K562 treated with DMSO at 1 percent for 12 hours (cell line): ENCODE data around the gene OR2H1. TPM values are rescaled to one million over a fixed set of nuclear protein-coding genes. Genes with fewer than 3 reads are reported as not detected.

Experiments used
- total RNA-seq: library from RNA; unstranded; fragments of 300-600 nt; gene quantifications from 2 replicates; pipeline ENCODE4 v1.2.3, GENCODE V29; 2022; ENCODE audit not compliant: insufficient read depth

OR2H1 gene
- not detected in 2 replicates for total RNA-seq

GRCh38 chr6:29456971-29457370, at the start of gene OR2H1, which contains the start of gene OR11A1:
Gene OR2H1 (plus strand): TSS chr6:29457155. CDS start chr6:29461770, 4,615 bp downstream.
Gene OR11A1 (minus strand): TSS chr6:29457071. CDS start chr6:29427641, 29,430 bp downstream.

GRCh38 chr6:29414588-29414987, 42.4 kb upstream of the OR2H1 start, which contains the start of gene OR12D1:
Gene OR12D1 (plus strand): TSS chr6:29414928.

DNA sequence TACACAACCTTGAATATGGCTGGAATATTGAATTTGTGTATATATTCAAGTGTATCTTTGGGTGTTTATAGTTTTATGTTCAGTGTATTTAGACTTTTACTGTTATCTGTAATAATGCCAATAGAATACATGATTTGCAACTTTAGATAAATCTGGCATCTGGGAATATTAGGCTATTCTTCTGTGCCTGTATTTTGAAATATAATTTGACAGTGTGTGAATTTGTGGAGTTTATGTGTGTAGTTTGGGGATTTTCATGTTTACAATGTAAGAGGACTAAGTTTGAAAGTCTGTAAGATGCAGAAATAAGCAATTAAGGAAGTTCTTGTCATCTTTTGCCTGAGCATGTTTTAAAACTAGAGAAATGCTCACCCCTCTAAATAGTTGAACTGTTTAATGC, 17.9 kb upstream of the OR2H1 start, which contains the start of gene OR10C1:
Gene OR10C1 (plus strand): TSS at position 301 of the 400 bp plus-strand sequence. CDS start 710 bp downstream, outside the sequence.

GRCh38 chr6:29487660-29488059, 30.7 kb downstream of the OR2H1 start, which contains the start of gene MAS1L:
Gene MAS1L (minus strand): TSS chr6:29487956. CDS start chr6:29487902, 54 bp downstream.

Other genes with a start within 250 kb of the OR2H1 start
- gene OR14J1, start 155.5 kb upstream of the OR2H1 start, total RNA-seq: not detected in 2 replicates
- gene OR5V1, start 88.3 kb upstream of the OR2H1 start, total RNA-seq: not detected in 2 replicates
- not detected in 2 replicates for gene OR12D3, start 81.9 kb upstream of the OR2H1 start, total RNA-seq
- gene OR12D2, start 61.5 kb upstream of the OR2H1 start, total RNA-seq: not detected in 2 replicates
- gene OR12D1, start 42.2 kb upstream of the OR2H1 start, total RNA-seq: not detected in 2 replicates
- not detected in 2 replicates for gene OR10C1, start 17.8 kb upstream of the OR2H1 start, total RNA-seq
- gene OR11A1, start 84 bp upstream of the OR2H1 start, total RNA-seq: not detected in 2 replicates
- not detected in 2 replicates for gene MAS1L, start 30.8 kb downstream of the OR2H1 start, total RNA-seq
- gene UBD, start 102.6 kb downstream of the OR2H1 start, total RNA-seq: not detected in 2 replicates
- gene OR2H2, start 128.0 kb downstream of the OR2H1 start, total RNA-seq: not detected in 2 replicates
- 3.0 and 13.3 TPM in 2 replicates for gene GABBR1, start 176.0 kb downstream of the OR2H1 start, total RNA-seq
- not detected in 2 replicates for gene MOG, start 199.9 kb downstream of the OR2H1 start, total RNA-seq
- gene ZFP57, start 224.0 kb downstream of the OR2H1 start, total RNA-seq: not detected in 2 replicates